H9 (cell line): ENCODE results near the gene C20orf202. TPM values are rescaled to one million over a fixed set of nuclear protein-coding genes. Genes with fewer than 3 reads are reported as not detected.

Experiments
- DNase-seq: peaks from one replicate; pipeline ENCODE4 v3.0.0-alpha.2; 2017
- H2AFZ ChIP-seq: one replicate; pipeline ENCODE4 v1.6.1; 2013; ENCODE audit warnings: mild to moderate bottlenecking, low read length, control low read depth, moderate library complexity
- H2AK5ac ChIP-seq: 2 replicates; pipeline ENCODE4 v1.6.1; 2013; ENCODE audit warnings: low read length, control low read depth, mixed read lengths; ENCODE audit not compliant: insufficient read length
- H2BK120ac ChIP-seq: one replicate; pipeline ENCODE4 v1.6.1; 2013; ENCODE audit warnings: low read depth, mild to moderate bottlenecking, low read length, control low read depth, inconsistent platforms; ENCODE audit not compliant: poor library complexity, severe bottlenecking
- H2BK12ac ChIP-seq: 2 replicates; pipeline ENCODE4 v1.6.1; 2013; ENCODE audit warnings: low read length, control low read depth, mixed read lengths, low read depth; ENCODE audit not compliant: insufficient read length
- H2BK15ac ChIP-seq: 2 replicates; pipeline ENCODE4 v1.6.1; 2013; ENCODE audit warnings: low read depth, low read length, control low read depth
- H2BK20ac ChIP-seq: one replicate; pipeline ENCODE4 v1.6.1; 2013; ENCODE audit warnings: low read depth, mild to moderate bottlenecking, low read length, control low read depth, inconsistent platforms; ENCODE audit not compliant: poor library complexity, severe bottlenecking
- H2BK5ac ChIP-seq: 2 replicates; pipeline ENCODE4 v1.6.1; 2013; ENCODE audit warnings: low read length, control low read depth, mixed read lengths; ENCODE audit not compliant: insufficient read length
- H3K14ac ChIP-seq: 2 replicates; pipeline ENCODE4 v1.6.1; 2013; ENCODE audit warnings: low read length, control low read depth; ENCODE audit not compliant: insufficient read depth
- H3K18ac ChIP-seq: 2 replicates; pipeline ENCODE4 v1.6.1; 2013; ENCODE audit warnings: low read depth, mild to moderate bottlenecking, mixed read lengths, low read length, control low read depth; ENCODE audit not compliant: insufficient read length
- H3K23ac ChIP-seq: 2 replicates; pipeline ENCODE4 v1.6.1; 2013; ENCODE audit warnings: low read length, control low read depth, mixed read lengths, low read depth; ENCODE audit not compliant: insufficient read length
- H3K23me2 ChIP-seq: 2 replicates; pipeline ENCODE4 v1.6.1; 2013; ENCODE audit warnings: low read depth, mild to moderate bottlenecking, mixed read lengths, low read length, control low read depth; ENCODE audit not compliant: insufficient read length, poor library complexity, severe bottlenecking
- H3K27ac ChIP-seq: 2 replicates; pipeline ENCODE4 v1.5.1; 2013; ENCODE audit warnings: low read length, control low read depth, mixed read lengths, low read depth; ENCODE audit not compliant: insufficient read length
- H3K27me3 ChIP-seq: 2 replicates; pipeline ENCODE4 v1.6.1; 2013; ENCODE audit warnings: low read length, control low read depth, inconsistent platforms; ENCODE audit not compliant: insufficient read depth
- H3K4ac ChIP-seq: 2 replicates; pipeline ENCODE4 v1.6.1; 2013; ENCODE audit warnings: low read depth, mild to moderate bottlenecking, control low read depth, inconsistent platforms, low read length, moderate library complexity
- H3K4me1 ChIP-seq: 2 replicates; pipeline ENCODE4 v1.6.1; 2013; ENCODE audit warnings: low read length, control low read depth, inconsistent platforms; ENCODE audit not compliant: insufficient read depth
- H3K4me2 ChIP-seq: 2 replicates; pipeline ENCODE4 v1.6.1; 2013; ENCODE audit warnings: low read length, control low read depth, mixed read lengths; ENCODE audit not compliant: insufficient read length, insufficient read depth
- H3K56ac ChIP-seq: 2 replicates; pipeline ENCODE4 v1.6.1; 2013; ENCODE audit warnings: low read depth, mild to moderate bottlenecking, mixed read lengths, low read length, control low read depth; ENCODE audit not compliant: insufficient read length
- H3K79me1 ChIP-seq: 2 replicates; pipeline ENCODE4 v1.6.1; 2013; ENCODE audit warnings: low read depth, mild to moderate bottlenecking, moderate library complexity, low read length, control low read depth, inconsistent platforms; ENCODE audit not compliant: insufficient read depth, poor library complexity, severe bottlenecking
- H3K79me2 ChIP-seq: 2 replicates; pipeline ENCODE4 v1.6.1; 2013; ENCODE audit warnings: low read length, control low read depth, inconsistent platforms; ENCODE audit not compliant: insufficient read depth
- H3K9ac ChIP-seq: 2 replicates; pipeline ENCODE4 v1.6.1; 2013; ENCODE audit warnings: low read length, control low read depth, mixed read lengths; ENCODE audit not compliant: insufficient read length; ENCODE audit errors: extremely low read depth
- H3K9me3 ChIP-seq: one replicate; pipeline ENCODE4 v1.6.1; 2013; ENCODE audit warnings: low read depth, low read length, inconsistent platforms; ENCODE audit not compliant: control insufficient read depth
- H3T11ph ChIP-seq: one replicate; pipeline ENCODE4 v1.6.1; 2013; ENCODE audit warnings: mild to moderate bottlenecking, low read length, control low read depth, inconsistent platforms
- H4K20me1 ChIP-seq: one replicate; pipeline ENCODE4 v1.6.1; 2013; ENCODE audit not compliant: control insufficient read depth, insufficient read length, insufficient read depth
- H4K5ac ChIP-seq: 2 replicates; pipeline ENCODE4 v1.6.1; 2013; ENCODE audit warnings: low read depth, mild to moderate bottlenecking, mixed read lengths, low read length, control low read depth; ENCODE audit not compliant: insufficient read length
- H4K8ac ChIP-seq: replicated peaks from 2 replicates; pipeline ENCODE4 v1.6.1; 2013; ENCODE audit warnings: low read length, control low read depth, mixed read lengths, low read depth; ENCODE audit not compliant: insufficient read length
- H4K91ac ChIP-seq: 2 replicates; pipeline ENCODE4 v1.6.1; 2013; ENCODE audit warnings: low read depth, mild to moderate bottlenecking, moderate library complexity, mixed read lengths, low read length, control low read depth; ENCODE audit not compliant: insufficient read length
- H3K27ac Mint-ChIP-seq, 3 experiments: 2 replicates in 2 of 3; 3 replicates in 1 of 3; pipeline ENCODE4 v1.8.0; 2020 to 2021; ENCODE audit warnings: mixed read lengths in 3 of 3, mild to moderate bottlenecking in 1 of 3, moderate library complexity in 1 of 3
- H3K27me3 Mint-ChIP-seq: 2 replicates; pipeline ENCODE4 v1.8.0; 2021; ENCODE audit warnings: low read depth, mild to moderate bottlenecking, moderate library complexity, mixed read lengths
- H3K36me3 Mint-ChIP-seq, 3 experiments: 2 replicates in 2 of 3; 3 replicates in 1 of 3; pipeline ENCODE4 v1.8.0; 2020 to 2021; ENCODE audit warnings: low read depth in 3 of 3, mixed read lengths in 3 of 3; ENCODE audit not compliant: insufficient read depth in 1 of 3
- H3K4me1 Mint-ChIP-seq, 2 experiments: 2 replicates each; pipeline ENCODE4 v1.8.0; 2020; ENCODE audit warnings: mixed read lengths in 2 of 2
- H3K4me3 Mint-ChIP-seq, 2 experiments: 2 replicates in 1 of 2; 3 replicates in 1 of 2; pipeline ENCODE4 v1.8.0; 2020 to 2021; ENCODE audit warnings: mild to moderate bottlenecking in 2 of 2, mixed read lengths in 2 of 2, moderate library complexity in 1 of 2
- H3K9me3 Mint-ChIP-seq, 2 experiments: 2 replicates in 1 of 2; 3 replicates in 1 of 2; pipeline ENCODE4 v1.8.0; 2020; ENCODE audit warnings: mild to moderate bottlenecking in 2 of 2, mixed read lengths in 2 of 2, moderate library complexity in 1 of 2
- CTCF ChIP-seq: fragments of 200-600 bp; sonication (generic); conservative IDR thresholded peaks from 3 replicates; pipeline ENCODE4 v1.8.0; 2021; ENCODE audit warnings: antibody characterized with exemption, mild to moderate bottlenecking
- WGBS: extraction: QIAGEN DNeasy Blood & Tissue Kit; methylation state at CpG from one replicate; pipeline ENCODE4 v1.1.7; 2013; ENCODE audit warnings: missing lambda C conversion rate, low lambda C conversion rate, mixed read lengths; ENCODE audit not compliant: insufficient read length; ENCODE audit errors: extremely low coverage; 5-methylcytosine and 5-hydroxymethylcytosine counted together
- total RNA-seq: library from RNA; stranded (reverse); gene quantifications from 2 replicates; pipeline ENCODE4 v1.2.1, GENCODE V29; 2021

The C20orf202 gene
- total RNA-seq, 1 experiment from 2014 or later, result 0.13 TPM

- H2AFZ ChIP-seq, result no peak within 1 kb of the TSS
- no peak within 1 kb of the TSS for H4K8ac ChIP-seq
- peaks cover 16% of the 10 kb centered on the region; the same call in 1 of the 2 replicates for H3K27me3 ChIP-seq
- H3K27me3 Mint-ChIP-seq, result peaks cover 45% of the 10 kb centered on the region
- peak within 1 kb of the TSS; percentile 41 for H3K18ac ChIP-seq
- H2BK15ac ChIP-seq, result no peak within 1 kb of the TSS
- H2BK120ac ChIP-seq, result no peak within 1 kb of the TSS
- no peak for TF ChIP-seq CTCF
- H3K27ac ChIP-seq, result no peak within 1 kb of the TSS
- no peak within 1 kb of the TSS for H2AK5ac ChIP-seq
- H3T11ph ChIP-seq, result no peak within 1 kb of the TSS
- H3K4ac ChIP-seq, result no peak within 1 kb of the TSS
- no peak within 1 kb of the TSS for H3K27ac Mint-ChIP-seq
- H3K9ac ChIP-seq, result no peak within 1 kb of the TSS
- peaks cover 0 to 5% (median 4%) of the 10 kb centered on the region in 3 experiments; a peak in 2 of 7 replicates for H3K36me3 Mint-ChIP-seq
- H4K91ac ChIP-seq, result no peak within 1 kb of the TSS
- peaks cover 4% of the 10 kb centered on the region for H3K23me2 ChIP-seq
- H3K14ac ChIP-seq, result peak within 1 kb of the TSS; percentile 80
- no peak for DNase-seq
- H3K4me1 ChIP-seq, result peaks cover 12% of the 10 kb centered on the region; the same call in 1 of the 2 replicates
- no peaks in the 10 kb centered on the region for H3K79me2 ChIP-seq
- H2BK20ac ChIP-seq, result no peak within 1 kb of the TSS
- no peaks in the 10 kb centered on the region for H3K9me3 ChIP-seq
- no peaks in the 10 kb centered on the region for H3K79me1 ChIP-seq
- H3K56ac ChIP-seq, result no peak within 1 kb of the TSS
- H2BK12ac ChIP-seq, result no peak within 1 kb of the TSS
- H4K5ac ChIP-seq, result no peak within 1 kb of the TSS
- H3K23ac ChIP-seq, result no peak within 1 kb of the TSS
- H2BK5ac ChIP-seq, result no peak within 1 kb of the TSS
- no peaks in the 10 kb centered on the region for H4K20me1 ChIP-seq
- no peaks in the 10 kb centered on the region; a peak in 2 of 5 replicates for H3K9me3 Mint-ChIP-seq
- peak within 1 kb of the TSS; percentile 74 for H3K4me2 ChIP-seq
- H3K4me1 Mint-ChIP-seq, result peaks cover 18 to 30% of the 10 kb centered on the region in 2 experiments
- WGBS, result no CpG with 5 or more reads among the region's 76 CpGs
- H3K4me3 Mint-ChIP-seq, result peak within 1 kb of the TSS; percentile 69 to 84
These were observed 18.5 kb upstream of the C20orf202 start, which contains the start of gene TMEM74B for GRCh38 chr20:1184638-1185315. Gene TMEM74B, minus strand, starts transcription at chr20:1184981. Its CDS starts 1,180 bp downstream, at chr20:1183801.
